ENCODE measurements around the gene DRC7. TPM values are rescaled to one million over a fixed set of nuclear protein-coding genes. Genes with fewer than 3 reads are reported as not detected.

Gene DRC7
- total and polyA plus RNA-seq, 7 donors: not detected

GRCh38 chr16:57690782-57691471 lies 3.7 kb upstream of the DRC7 start:
- H3K4me1 ChIP-seq: no peaks in the 10 kb centered on the region
- no peaks in the 10 kb centered on the region for H3K9me3 ChIP-seq
- WGBS, 3 donors: 65 to 73% (median 71%) methylated on average over 4 of the region's 4 CpGs
- DNase-seq (no peak), ATAC-seq (no peak)
- TF ChIP-seq, protein P1, sequence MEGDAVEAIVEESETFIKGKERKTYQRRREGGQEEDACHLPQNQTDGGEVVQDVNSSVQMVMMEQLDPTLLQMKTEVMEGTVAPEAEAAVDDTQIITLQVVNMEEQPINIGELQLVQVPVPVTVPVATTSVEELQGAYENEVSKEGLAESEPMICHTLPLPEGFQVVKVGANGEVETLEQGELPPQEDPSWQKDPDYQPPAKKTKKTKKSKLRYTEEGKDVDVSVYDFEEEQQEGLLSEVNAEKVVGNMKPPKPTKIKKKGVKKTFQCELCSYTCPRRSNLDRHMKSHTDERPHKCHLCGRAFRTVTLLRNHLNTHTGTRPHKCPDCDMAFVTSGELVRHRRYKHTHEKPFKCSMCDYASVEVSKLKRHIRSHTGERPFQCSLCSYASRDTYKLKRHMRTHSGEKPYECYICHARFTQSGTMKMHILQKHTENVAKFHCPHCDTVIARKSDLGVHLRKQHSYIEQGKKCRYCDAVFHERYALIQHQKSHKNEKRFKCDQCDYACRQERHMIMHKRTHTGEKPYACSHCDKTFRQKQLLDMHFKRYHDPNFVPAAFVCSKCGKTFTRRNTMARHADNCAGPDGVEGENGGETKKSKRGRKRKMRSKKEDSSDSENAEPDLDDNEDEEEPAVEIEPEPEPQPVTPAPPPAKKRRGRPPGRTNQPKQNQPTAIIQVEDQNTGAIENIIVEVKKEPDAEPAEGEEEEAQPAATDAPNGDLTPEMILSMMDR (IDR thresholded peaks at IDR 0.05): no peak
- intact Hi-C loops (cut with DNase I): no loop called here
- H3K36me3 ChIP-seq (ENCODE audit: insufficient read depth in 1 of 2, low read depth in 1 of 2): no peaks in the 10 kb centered on the region
- H3K4me3 ChIP-seq: no peak overlapping the region
- no peak overlapping the region for H3K27ac ChIP-seq
- peaks cover 0 to 5% (median 4%) of the 10 kb centered on the region in 3 donors for H3K27me3 ChIP-seq (ENCODE audit: insufficient read depth in 3 of 3, low read length in 2 of 3)

DNA sequence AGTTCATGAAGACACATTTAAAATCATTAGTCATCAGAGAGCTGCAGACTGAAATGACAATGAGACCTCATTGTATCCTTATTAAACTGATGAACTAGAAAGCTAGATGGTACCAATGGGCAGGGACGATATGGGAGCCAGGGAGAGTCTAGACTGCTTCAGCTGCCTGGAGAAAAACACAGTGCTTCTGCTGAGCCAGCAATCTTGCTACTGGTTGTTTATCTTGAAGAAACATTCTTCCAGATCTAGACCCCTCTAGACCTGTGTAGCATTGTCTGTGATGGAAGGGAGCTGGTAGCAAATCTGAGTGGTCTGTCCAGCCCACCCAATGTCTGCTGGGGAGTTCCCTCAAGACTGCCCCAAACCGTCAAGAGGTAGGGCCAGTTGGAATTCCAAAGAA lies 2.0 kb upstream of the DRC7 start:
- no peaks in the 10 kb centered on the region for H3K36me3 ChIP-seq (ENCODE audit: insufficient read depth in 1 of 2, low read depth in 1 of 2)
- intact Hi-C loops (cut with DNase I): no loop called here
- ATAC-seq (no peak), DNase-seq (no peak)
- peaks cover 0 to 5% (median 4%) of the 10 kb centered on the region in 3 donors for H3K27me3 ChIP-seq (ENCODE audit: insufficient read depth in 3 of 3, low read length in 2 of 3)
- WGBS, 3 donors: 56 to 62% (median 59%) methylated on average over 2 of the region's 2 CpGs
- no peak overlapping the region for H3K4me3 ChIP-seq
- no peaks in the 10 kb centered on the region for H3K4me1 ChIP-seq
- H3K27ac ChIP-seq: no peak overlapping the region
- TF ChIP-seq, protein P1 (IDR thresholded peaks at IDR 0.05): no peak
- no peaks in the 10 kb centered on the region for H3K9me3 ChIP-seq

DNA sequence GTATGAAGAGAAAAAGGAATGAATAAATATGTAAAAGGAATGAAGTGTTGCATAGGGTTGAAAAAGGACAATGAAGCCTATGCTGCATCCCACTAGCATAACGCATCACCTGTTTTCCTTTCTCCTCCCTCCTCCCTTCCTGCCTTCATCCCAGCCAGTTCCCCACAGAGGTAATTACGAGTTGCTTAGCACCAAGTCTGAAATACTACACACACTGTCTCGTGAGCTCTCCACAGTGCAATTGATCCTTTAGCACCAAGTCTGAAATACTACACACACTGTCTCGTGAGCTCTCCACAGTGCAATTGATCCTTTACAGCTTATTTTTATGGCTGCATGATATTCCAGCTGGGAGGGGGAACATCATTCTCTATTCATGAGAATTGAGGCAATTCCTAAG lies 1.1 kb upstream of the DRC7 start:
- no peak overlapping the region for H3K4me3 ChIP-seq
- H3K27ac ChIP-seq: no peak overlapping the region
- TF ChIP-seq, protein P1 (IDR thresholded peaks at IDR 0.05): no peak
- H3K9me3 ChIP-seq: no peaks in the 10 kb centered on the region
- no peak for ATAC-seq
- intact Hi-C loops (cut with DNase I): no loop called here
- no peaks in the 10 kb centered on the region for H3K36me3 ChIP-seq (ENCODE audit: insufficient read depth in 1 of 2, low read depth in 1 of 2)
- DNase-seq: no peak
- no peaks in the 10 kb centered on the region for H3K4me1 ChIP-seq
- WGBS, 3 donors: 48 to 54% (median 52%) methylated on average over 4 of the region's 4 CpGs
- peaks cover 0 to 5% (median 4%) of the 10 kb centered on the region in 3 donors for H3K27me3 ChIP-seq (ENCODE audit: insufficient read depth in 3 of 3, low read length in 2 of 3)

DNA sequence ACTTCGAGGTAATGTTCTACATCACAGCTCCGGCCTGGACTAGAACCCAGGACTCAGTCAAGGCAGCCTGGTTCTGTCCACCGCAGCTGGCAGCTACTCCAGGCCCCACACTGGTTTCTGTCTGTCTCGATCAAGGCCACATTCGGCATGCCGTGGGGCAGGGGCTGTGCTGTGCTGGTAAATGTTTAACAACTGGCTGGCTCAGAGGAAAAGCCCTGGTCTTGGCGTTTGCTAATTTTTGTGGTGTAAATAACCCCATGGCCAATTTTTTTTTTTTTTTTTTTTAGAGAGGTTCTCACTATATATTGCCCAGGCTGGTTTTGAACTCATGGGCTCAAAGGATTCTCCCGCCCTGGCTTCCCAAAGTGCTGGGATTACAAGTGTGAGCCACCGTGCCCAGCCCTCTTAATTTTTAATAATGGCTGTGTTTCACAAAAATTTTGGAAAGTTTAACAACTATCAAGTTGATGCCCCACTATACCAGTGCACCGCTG lies 328 bp upstream of the DRC7 start:
- ATAC-seq: no peak
- no peak for DNase-seq
- TF ChIP-seq, protein P1 (IDR thresholded peaks at IDR 0.05): no peak
- Histone ChIP-seq H3K9me3 (no peaks in the 10 kb centered on the region), H3K4me3 (no peak overlapping the region), H3K36me3 (ENCODE audit: insufficient read depth in 1 of 2, low read depth in 1 of 2) (no peaks in the 10 kb centered on the region), H3K27me3 (ENCODE audit: insufficient read depth in 3 of 3, low read length in 2 of 3) (peaks cover 0 to 5% (median 0%) of the 10 kb centered on the region in 3 donors), H3K4me1 (no peaks in the 10 kb centered on the region), H3K27ac (no peak overlapping the region)
- intact Hi-C loops (cut with DNase I): no loop called here
- WGBS, 3 donors: 60 to 66% (median 62%) methylated on average over 10 of the region's 10 CpGs

DNA sequence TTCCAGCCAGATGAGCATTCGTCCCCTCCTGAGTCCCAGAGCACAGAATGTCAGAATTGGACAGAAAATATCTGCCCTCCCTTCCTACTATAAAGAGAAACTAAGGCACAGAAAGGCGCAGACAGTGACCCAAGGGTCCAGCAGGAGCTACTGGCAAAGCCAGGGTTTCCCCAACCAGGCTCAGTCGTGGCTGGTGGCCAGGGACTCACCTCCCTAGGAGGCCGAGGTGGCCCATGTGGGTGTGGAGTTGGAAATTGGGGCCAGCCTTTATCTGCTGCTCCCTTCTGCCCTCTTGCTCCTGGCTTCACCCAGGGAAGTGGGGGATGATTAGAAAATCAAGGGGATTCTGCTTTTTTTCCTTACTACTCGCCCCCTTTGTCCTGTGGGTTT lies 1.1 kb downstream of the DRC7 start:
- Histone ChIP-seq H3K4me1 (no peaks in the 10 kb centered on the region), H3K27ac (no peak overlapping the region), H3K27me3 (ENCODE audit: insufficient read depth in 3 of 3, low read length in 2 of 3) (peaks cover 0 to 3% (median 0%) of the 10 kb centered on the region in 3 donors), H3K4me3 (no peak overlapping the region), H3K36me3 (ENCODE audit: insufficient read depth in 1 of 2, low read depth in 1 of 2) (no peaks in the 10 kb centered on the region), H3K9me3 (no peaks in the 10 kb centered on the region)
- intact Hi-C loops (cut with DNase I): no loop called here
- TF ChIP-seq, protein P1 (IDR thresholded peaks at IDR 0.05): no peak
- DNase-seq: no peak
- no peak for ATAC-seq
- WGBS, 3 donors: 72 to 77% (median 74%) methylated on average over 4 to 5 of the region's 5 CpGs

Measured in psoas muscle (tissue), 8 donors.